Adrenal gland (tissue), 12 donors: ENCODE measurements around the gene TP53AIP1. TPM values are rescaled to one million over a fixed set of nuclear protein-coding genes. Genes with fewer than 3 reads are reported as not detected.

Experiments
- DNase-seq, 7 donors: peaks; one replicate each; pipeline ENCODE4 v3.0.0-alpha.2; 2019 to 2020
- H3K27ac ChIP-seq, 5 donors: fragments of 200-600 bp; sonication (generic) in 4 of 5; 1 replicate in 3 of 5; 2 replicates in 2 of 5; pipeline versions ENCODE4 v1.5.1 to v1.8.0; 2016 to 2020; ENCODE audit warnings: mild to moderate bottlenecking in 1 of 5
- H3K27me3 ChIP-seq: fragments of 200-600 bp; 2 replicates; pipeline ENCODE4 v1.8.0; 2021
- H3K36me3 ChIP-seq, 2 donors: fragments of 200-600 bp; replicated peaks in 1 of 2; 1 replicate in 1 of 2; 2 replicates in 1 of 2; pipeline versions ENCODE4 v1.5.1 to v1.8.0; 2018 to 2022
- H3K4me1 ChIP-seq, 2 donors: fragments of 200-600 bp; replicated peaks in 1 of 2; 1 replicate in 1 of 2; 2 replicates in 1 of 2; pipeline versions ENCODE4 v1.5.1 to v1.8.0; 2018 to 2021
- H3K4me3 ChIP-seq, 4 donors: fragments of 200-600 bp; sonication (generic) in 3 of 4; one replicate each; pipeline ENCODE4 v1.5.1; 2016 to 2018
- H3K9me3 ChIP-seq, 3 donors: fragments of 200-600 bp; sonication (generic) in 1 of 3; replicated peaks in 1 of 3; 1 replicate in 2 of 3; 2 replicates in 1 of 3; pipeline versions ENCODE4 v1.5.1 to v1.8.0; 2016 to 2021
- POLR2A ChIP-seq, 2 donors: fragments of 450-650 bp; IDR thresholded peaks; one replicate each; pipeline ENCODE4 v1.6.1; 2017; ENCODE audit warnings: antibody characterized with exemption in 2 of 2, mild to moderate bottlenecking in 2 of 2, moderate library complexity in 1 of 2
- WGBS, 4 donors: extraction: QIAGEN DNeasy Blood & Tissue Kit in 2 of 4; methylation state at CpG; one replicate each; pipeline versions ENCODE4 v1.1.5 to v1.1.7; 2013 to 2017; 5-methylcytosine and 5-hydroxymethylcytosine counted together
- intact Hi-C, 2 donors: fragments of 100-400 bp; cut with DNase I; formaldehyde crosslinking; loops; one replicate each; pipeline versions ENCODE4 v1.14.1 to v1.15.0; 2022 to 2023
- polyA plus RNA-seq, 3 donors: library from polyadenylated mRNA; stranded (reverse); fragments of 200-250 nt in 2 of 3; fragments of 350-450 nt in 1 of 3; fragmentation: Illumina TruSeq in 1 of 3; extraction: RNeasy Lipid Tissue Mini Kit (QIAGEN cat#74804) in 1 of 3; gene quantifications; one replicate each; pipeline ENCODE4 v1.2.3, GENCODE V29; 2013 to 2014
- total RNA-seq, 9 donors: library from RNA; depleted of rRNA in 4 of 9; stranded (reverse); fragments of >200 nt in 4 of 9; fragments of 120-200 nt in 1 of 9; fragmentation: NEBNext Ultra II Directional in 1 of 9; extraction: Animal tissue kit (Norgen Biotek cat#: 25700) in 1 of 9; gene quantifications; one replicate each; pipeline versions ENCODE4 v1.1.0 to v1.2.4, GENCODE V29; 2013 to 2023
- TF ChIP-seq, protein P1 (sequence below), 6 experiments: fragments of 450-650 bp in 4 of 6; fragments of 200-600 bp in 2 of 6; sonication (generic) in 1 of 6; IDR thresholded peaks; 1 replicate in 5 of 6; 2 replicates in 1 of 6; pipeline versions ENCODE4 v1.5.1 to v1.8.0; 2016 to 2021; ENCODE audit warnings: antibody characterized with exemption in 6 of 6, mild to moderate bottlenecking in 2 of 6, moderate library complexity in 1 of 6
- donor health status: healthy with polysubstance abuse.
- donor health status: Bipolar disorder and iron deficiency.
- donor health status: DM: yes; HTN: yes; CAD: no.
- donor health status: DM: no; HTN: no; CAD: no.
- donor health status: DM: no; HTN: no; CAD: no.
- donor health status: DM: yes; HTN: yes; CAD: no.

TP53AIP1 gene
- total and polyA plus RNA-seq, 12 donors = 0.11 to 1.7 (median 0.30) TPM; not detected in 2

DNA sequence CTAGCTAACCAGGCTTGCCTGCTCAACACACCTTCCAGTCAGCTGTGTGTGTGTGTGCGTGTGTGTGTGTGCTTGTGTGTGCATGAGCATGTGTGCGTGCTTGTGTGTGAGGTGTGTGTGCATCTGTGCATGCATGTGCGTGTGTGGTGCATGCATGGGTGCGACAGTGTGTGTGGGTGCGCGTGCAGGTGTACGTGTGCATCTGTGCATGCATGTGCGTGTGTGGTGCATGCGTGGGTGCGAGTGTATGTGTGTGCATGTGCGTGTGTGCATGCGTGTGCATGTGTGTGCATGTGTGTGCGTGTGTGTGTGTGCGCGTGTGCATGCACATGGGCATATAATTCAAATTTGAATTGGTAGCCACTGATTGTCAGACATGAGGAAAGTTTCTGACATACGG lies 10.5 kb upstream of the TP53AIP1 start:
- 87 to 94% (median 90%) methylated on average over 16 of the region's 16 CpGs for WGBS, 4 donors
- no peak for TF ChIP-seq POLR2A (IDR thresholded peaks at IDR 0.05)
- TF ChIP-seq, protein P1, sequence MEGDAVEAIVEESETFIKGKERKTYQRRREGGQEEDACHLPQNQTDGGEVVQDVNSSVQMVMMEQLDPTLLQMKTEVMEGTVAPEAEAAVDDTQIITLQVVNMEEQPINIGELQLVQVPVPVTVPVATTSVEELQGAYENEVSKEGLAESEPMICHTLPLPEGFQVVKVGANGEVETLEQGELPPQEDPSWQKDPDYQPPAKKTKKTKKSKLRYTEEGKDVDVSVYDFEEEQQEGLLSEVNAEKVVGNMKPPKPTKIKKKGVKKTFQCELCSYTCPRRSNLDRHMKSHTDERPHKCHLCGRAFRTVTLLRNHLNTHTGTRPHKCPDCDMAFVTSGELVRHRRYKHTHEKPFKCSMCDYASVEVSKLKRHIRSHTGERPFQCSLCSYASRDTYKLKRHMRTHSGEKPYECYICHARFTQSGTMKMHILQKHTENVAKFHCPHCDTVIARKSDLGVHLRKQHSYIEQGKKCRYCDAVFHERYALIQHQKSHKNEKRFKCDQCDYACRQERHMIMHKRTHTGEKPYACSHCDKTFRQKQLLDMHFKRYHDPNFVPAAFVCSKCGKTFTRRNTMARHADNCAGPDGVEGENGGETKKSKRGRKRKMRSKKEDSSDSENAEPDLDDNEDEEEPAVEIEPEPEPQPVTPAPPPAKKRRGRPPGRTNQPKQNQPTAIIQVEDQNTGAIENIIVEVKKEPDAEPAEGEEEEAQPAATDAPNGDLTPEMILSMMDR (IDR thresholded peaks at IDR 0.05) = no peak
- intact Hi-C loops = loop anchor here in 1 of 2 donors (10.0 kb wide), 1 partner anchor 382 kb away; no protein-coding TSS in a partner anchor

GRCh38 chr11:128949791-128950454 lies 7.3 kb upstream of the TP53AIP1 start:
- TF ChIP-seq, protein P1 (IDR thresholded peaks at IDR 0.05) = no peak
- no peak for TF ChIP-seq POLR2A (IDR thresholded peaks at IDR 0.05)
- H3K36me3 ChIP-seq = no peaks in the 10 kb centered on the region
- no peaks in the 10 kb centered on the region for H3K4me1 ChIP-seq
- no peaks in the 10 kb centered on the region for H3K9me3 ChIP-seq
- peak in 1 of 7 donors; percentile 22 for DNase-seq
- intact Hi-C loops = loop anchor here in 1 of 2 donors (10.0 kb wide), 1 partner anchor 385 kb away; no protein-coding TSS in a partner anchor
- no peak overlapping the region for H3K27ac ChIP-seq
- no peak overlapping the region for H3K4me3 ChIP-seq
- no peaks in the 10 kb centered on the region for H3K27me3 ChIP-seq
- 68 to 73% (median 71%) methylated on average over 12 to 13 of the region's 13 CpGs for WGBS, 4 donors

More for the DNA sequence above, 10.5 kb upstream of the TP53AIP1 start:
- Histone ChIP-seq H3K4me1 (no peaks in the 10 kb centered on the region), H3K9me3 (no peaks in the 10 kb centered on the region), H3K4me3 (no peak overlapping the region), H3K36me3 (no peaks in the 10 kb centered on the region), H3K27ac (no peak overlapping the region), H3K27me3 (no peaks in the 10 kb centered on the region)
- no peak for DNase-seq

GRCh38 chr11:128948583-128948982 lies 5.9 kb upstream of the TP53AIP1 start:
- 61 to 80% (median 71%) methylated on average over 3 of the region's 3 CpGs for WGBS, 4 donors
- no peak overlapping the region for H3K27ac ChIP-seq
- peak in 2 of 7 donors; percentile 16 to 65 for DNase-seq
- intact Hi-C loops = no loop called here
- no peaks in the 10 kb centered on the region for H3K4me1 ChIP-seq
- H3K9me3 ChIP-seq = no peaks in the 10 kb centered on the region
- H3K4me3 ChIP-seq = no peak overlapping the region
- H3K36me3 ChIP-seq = no peaks in the 10 kb centered on the region
- TF ChIP-seq POLR2A (IDR thresholded peaks at IDR 0.05) = no peak
- TF ChIP-seq, protein P1 (IDR thresholded peaks at IDR 0.05) = peak in 2 of 6 experiments; percentile 28 to 29
- H3K27me3 ChIP-seq = no peaks in the 10 kb centered on the region

GRCh38 chr11:128947773-128948172 lies 5.1 kb upstream of the TP53AIP1 start:
- no peaks in the 10 kb centered on the region for H3K9me3 ChIP-seq
- H3K27ac ChIP-seq = no peak overlapping the region
- H3K4me1 ChIP-seq = no peaks in the 10 kb centered on the region
- H3K27me3 ChIP-seq = no peaks in the 10 kb centered on the region
- TF ChIP-seq POLR2A (IDR thresholded peaks at IDR 0.05) = no peak
- TF ChIP-seq, protein P1 (IDR thresholded peaks at IDR 0.05) = no peak
- 54 to 71% (median 68%) methylated on average over 2 of the region's 2 CpGs for WGBS, 4 donors
- intact Hi-C loops = no loop called here
- H3K36me3 ChIP-seq = no peaks in the 10 kb centered on the region
- no peak overlapping the region for H3K4me3 ChIP-seq
- peak in 1 of 7 donors; percentile 9 for DNase-seq
